NCI-H2196 (cell line): ENCODE measurements around the gene HPSE.
A peak's percentile ranks its signal among the peaks of the same experiment; 100 is the strongest.
"Not testable (repeated sequence)": the region's sequence is repeated elsewhere in the genome, so short reads cannot be mapped to it uniquely, and the experiment has no call there.

Experiments used
- DNase-seq: peaks from one replicate; lab custom pipeline; 2025; ENCODE audit not compliant: unreplicated experiment; lab: John Stamatoyannopoulos, UW

HPSE gene

GRCh38 chr4:83284193-83285054 lies 50.2 kb downstream of the HPSE start, which contains the start of gene COQ2:
COQ2 (minus strand) TSS chr4:83284798; CDS start chr4:83284764, 34 bp downstream.
- peak; percentile 78 for DNase-seq

GRCh38 chr4:83283181-83283580 lies 51.5 kb downstream of the HPSE start:
- no peak for DNase-seq

GRCh38 chr4:83282049-83282535 lies 52.6 kb downstream of the HPSE start:
- peak; percentile 40 for DNase-seq

GRCh38 chr4:83281307-83281706 lies 53.3 kb downstream of the HPSE start:
- DNase-seq, result no peak

- DNase-seq, result no peak
Observed at GRCh38 chr4:83276299-83277040, 58.2 kb downstream of the HPSE start.

GRCh38 chr4:83273926-83274325 lies 60.7 kb downstream of the HPSE start:
- not testable (repeated sequence) for DNase-seq

GRCh38 chr4:83272900-83273299 lies 61.7 kb downstream of the HPSE start:
- DNase-seq, result no peak

GRCh38 chr4:83269256-83269655 lies 65.4 kb downstream of the HPSE start:
- DNase-seq, result no peak

- no peak for DNase-seq
Observed at GRCh38 chr4:83268491-83268890, 66.2 kb downstream of the HPSE start.

- DNase-seq, result no peak
Observed at GRCh38 chr4:83267830-83268475, 66.7 kb downstream of the HPSE start.

- DNase-seq, result no peak
Observed at GRCh38 chr4:83267121-83267829, 67.4 kb downstream of the HPSE start.

- no peak for DNase-seq
Observed at GRCh38 chr4:83266689-83267088, 68.0 kb downstream of the HPSE start.

- no peak for DNase-seq
Observed at GRCh38 chr4:83263106-83263505, 71.5 kb downstream of the HPSE start.

- no peak for DNase-seq
Observed at GRCh38 chr4:83262682-83263081, 72.0 kb downstream of the HPSE start.

GRCh38 chr4:83261307-83261706 lies 73.3 kb downstream of the HPSE start:
- DNase-seq, result no peak

GRCh38 chr4:83259586-83259985 lies 75.1 kb downstream of the HPSE start:
- DNase-seq, result no peak

GRCh38 chr4:83258461-83258860 lies 76.2 kb downstream of the HPSE start:
- no peak for DNase-seq

- no peak for DNase-seq
Observed at GRCh38 chr4:83257811-83258210, 76.8 kb downstream of the HPSE start.

GRCh38 chr4:83255584-83255983 lies 79.1 kb downstream of the HPSE start:
- no peak for DNase-seq

GRCh38 chr4:83252782-83253405 lies 81.8 kb downstream of the HPSE start:
- peak; percentile 48 for DNase-seq
